Activated T-helper 2 cell treated with anti-CD3 and anti-CD28 coated beads, Interferon-gamma antibody, Interleukin-2, Interleukin-4, amounts not matched to agents 10 μg/mL and 5 μg/mL and 100 μg/mL, durations not matched to agents 14 hours and 24 hours and 36 hours (primary cell): ENCODE data around the gene ERFE. TPM values are rescaled to one million over a fixed set of nuclear protein-coding genes. Genes with fewer than 3 reads are reported as not detected.

Source experiments
- DNase-seq: peaks from one replicate; pipeline ENCODE4 v3.0.0; 2021; ENCODE audit warnings: low spot score
- H3K27ac Mint-ChIP-seq: one replicate; pipeline ENCODE4 v1.8.0; 2021; ENCODE audit warnings: mixed read lengths
- H3K27me3 Mint-ChIP-seq: one replicate; pipeline ENCODE4 v1.8.0; 2021; ENCODE audit warnings: low read depth, mixed read lengths
- H3K36me3 Mint-ChIP-seq: one replicate; pipeline ENCODE4 v1.8.0; 2021; ENCODE audit warnings: low read depth, mixed read lengths
- H3K4me1 Mint-ChIP-seq: one replicate; pipeline ENCODE4 v1.8.0; 2021; ENCODE audit warnings: low read depth, mixed read lengths
- H3K4me3 Mint-ChIP-seq: one replicate; pipeline ENCODE4 v1.8.0; 2021; ENCODE audit warnings: low read depth, mild to moderate bottlenecking, moderate library complexity, mixed read lengths
- H3K9me3 Mint-ChIP-seq: one replicate; pipeline ENCODE4 v1.8.0; 2021; ENCODE audit warnings: mixed read lengths
- intact Hi-C: fragments of 100-400 bp; cut with micrococcal nuclease; formaldehyde crosslinking; loops from one replicate; pipeline ENCODE4 v1.15.1; 2023
- total RNA-seq: library from RNA; stranded (reverse); gene quantifications from 2 replicates; pipeline ENCODE4 v1.2.3, GENCODE V29; 2022

The ERFE gene
- total RNA-seq, 1 donor from 2014 or later: 0.46 TPM

DNA sequence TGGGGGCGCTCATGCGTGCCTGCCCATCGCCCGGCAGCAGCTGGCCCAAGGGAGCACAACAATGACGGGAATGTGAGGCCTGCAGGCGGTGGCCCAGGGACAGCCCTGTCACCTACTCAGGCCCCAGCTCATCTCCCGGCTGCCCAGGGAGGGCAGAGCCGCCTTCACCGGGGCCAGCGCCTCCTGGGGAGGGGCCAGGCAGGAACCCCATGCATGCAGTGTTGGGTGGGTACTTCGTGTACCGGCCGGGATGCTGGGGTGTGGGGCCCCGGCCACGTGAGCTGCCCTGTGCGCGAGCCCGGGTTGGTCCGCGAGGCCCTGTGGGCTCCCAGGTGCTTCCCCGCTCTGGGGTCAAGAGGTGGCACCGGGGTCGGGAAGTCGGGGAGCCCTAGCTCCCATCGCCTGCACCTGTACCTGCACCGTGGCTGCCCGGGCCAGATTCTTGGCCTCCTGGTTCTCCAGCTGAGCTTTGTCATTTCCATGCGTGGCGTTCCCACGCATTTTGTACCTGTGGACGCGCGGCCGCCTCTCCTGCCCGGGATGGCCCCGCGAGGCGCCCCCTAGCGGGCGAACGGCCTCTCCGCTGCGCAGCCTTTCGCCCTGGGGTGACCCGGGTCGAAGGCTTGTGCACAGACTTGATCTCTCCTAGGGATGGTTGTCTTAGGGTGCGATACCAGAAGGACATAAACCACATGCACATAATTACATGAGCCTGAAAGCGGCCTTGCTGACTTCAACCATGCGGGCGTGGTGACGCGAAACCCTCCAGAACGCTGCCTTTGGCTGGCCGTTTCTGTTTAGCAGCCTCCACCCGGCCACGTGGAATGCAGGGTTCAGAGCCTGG is 19.4 kb upstream of the ERFE start:
- Mint-ChIP-seq H3K4me1 (no peaks in the 10 kb centered on the region), H3K36me3 (no peaks in the 10 kb centered on the region), H3K4me3 (no peak overlapping the region), H3K9me3 (no peaks in the 10 kb centered on the region), H3K27me3 (no peaks in the 10 kb centered on the region), H3K27ac (no peak overlapping the region)
- DNase-seq: no peak
- intact Hi-C loops: no loop called here

DNA sequence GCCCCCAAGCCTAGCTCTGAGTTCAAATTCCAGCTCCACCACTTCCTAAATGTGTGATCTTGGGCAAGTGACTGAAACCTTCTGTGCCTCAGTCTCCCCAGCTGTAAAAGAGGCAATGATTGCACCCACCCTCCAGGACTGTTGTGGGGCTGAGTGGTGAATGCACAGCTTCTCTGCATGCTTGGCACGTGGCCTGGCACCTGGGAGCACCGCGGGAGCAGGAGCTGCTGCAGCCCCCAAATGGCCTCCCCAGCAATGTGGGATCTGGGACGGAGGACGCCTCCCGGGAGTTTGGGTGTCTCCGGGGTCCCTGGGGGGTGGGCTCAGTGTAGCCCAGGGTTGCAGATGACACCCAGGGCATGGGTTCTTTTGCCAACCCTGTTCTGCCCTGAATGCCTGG is 18.7 kb upstream of the ERFE start:
- no peaks in the 10 kb centered on the region for H3K36me3 Mint-ChIP-seq
- DNase-seq: no peak
- no peaks in the 10 kb centered on the region for H3K27me3 Mint-ChIP-seq
- intact Hi-C loops: no loop called here
- no peaks in the 10 kb centered on the region for H3K4me1 Mint-ChIP-seq
- no peak overlapping the region for H3K27ac Mint-ChIP-seq
- H3K9me3 Mint-ChIP-seq: no peaks in the 10 kb centered on the region
- no peak overlapping the region for H3K4me3 Mint-ChIP-seq

DNA sequence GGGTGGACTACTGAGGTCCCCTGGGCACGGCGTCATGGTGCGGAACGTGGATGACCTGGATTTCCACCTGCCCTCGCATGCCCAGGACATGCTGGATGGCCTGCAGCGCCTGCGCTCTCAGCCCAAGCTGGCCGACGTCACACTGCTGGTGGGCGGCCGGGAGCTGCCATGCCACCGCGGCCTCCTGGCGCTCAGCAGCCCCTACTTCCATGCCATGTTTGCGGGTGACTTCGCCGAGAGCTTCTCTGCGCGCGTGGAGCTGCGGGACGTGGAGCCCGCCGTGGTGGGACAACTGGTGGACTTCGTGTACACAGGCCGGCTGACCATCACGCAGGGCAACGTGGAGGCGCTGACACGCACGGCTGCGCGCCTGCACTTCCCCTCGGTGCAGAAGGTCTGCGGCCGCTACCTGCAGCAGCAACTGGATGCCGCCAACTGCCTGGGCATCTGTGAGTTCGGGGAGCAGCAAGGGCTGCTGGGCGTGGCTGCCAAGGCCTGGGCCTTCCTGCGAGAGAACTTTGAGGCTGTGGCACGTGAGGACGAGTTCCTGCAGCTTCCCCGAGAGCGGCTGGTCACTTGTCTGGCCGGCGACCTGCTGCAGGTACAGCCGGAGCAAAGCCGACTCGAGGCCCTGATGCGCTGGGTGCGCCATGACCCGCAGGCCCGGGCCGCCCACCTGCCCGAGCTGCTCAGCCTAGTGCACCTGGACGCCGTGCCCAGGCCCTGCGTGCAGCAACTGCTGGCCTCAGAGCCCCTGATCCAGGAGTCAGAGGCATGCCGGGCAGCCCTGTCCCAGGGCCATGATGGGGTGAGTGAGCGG is 17.8 kb upstream of the ERFE start:
- Mint-ChIP-seq H3K27ac (no peak overlapping the region), H3K4me3 (no peak overlapping the region), H3K4me1 (no peaks in the 10 kb centered on the region), H3K36me3 (no peaks in the 10 kb centered on the region), H3K27me3 (no peaks in the 10 kb centered on the region), H3K9me3 (no peaks in the 10 kb centered on the region)
- DNase-seq: no peak
- intact Hi-C loops: no loop called here

DNA sequence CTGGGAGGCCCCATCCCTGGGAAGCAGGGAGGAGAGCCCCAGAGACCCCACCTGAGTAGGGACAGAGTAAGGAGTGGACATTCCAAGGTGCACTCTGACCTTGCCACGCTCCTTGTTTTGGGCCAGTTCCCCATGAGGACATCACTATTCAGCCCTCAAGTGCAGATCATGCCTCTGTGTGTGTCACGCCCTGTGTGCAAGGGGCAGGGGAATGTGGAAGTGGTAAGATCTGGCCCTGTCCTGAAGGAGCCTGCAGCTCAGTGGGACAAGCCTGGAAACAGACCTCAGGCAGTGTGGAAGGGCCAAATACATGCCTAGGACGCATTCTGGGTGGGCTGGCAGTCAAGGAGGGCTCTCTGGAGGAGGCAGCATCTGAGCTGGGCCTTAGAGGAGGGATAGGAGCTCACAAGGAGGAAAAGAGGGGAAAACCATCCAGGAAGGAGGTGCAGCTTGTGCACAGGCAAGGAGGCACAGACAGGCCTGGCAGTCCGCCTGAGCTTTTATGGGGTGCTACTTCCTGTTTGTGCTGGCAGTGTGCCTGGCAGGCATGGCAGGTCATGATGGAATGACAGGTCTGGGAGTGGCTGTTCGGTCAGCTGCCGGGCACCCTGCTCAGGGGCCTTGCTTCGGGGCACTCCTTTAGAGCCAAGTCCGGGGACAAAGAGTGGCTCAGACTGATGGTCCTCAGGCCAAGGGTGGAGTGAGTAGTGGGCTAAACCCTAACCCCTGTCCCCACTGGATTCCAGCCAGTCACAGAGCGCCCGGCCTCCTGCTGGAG is 17.0 kb upstream of the ERFE start:
- no peak overlapping the region for H3K4me3 Mint-ChIP-seq
- intact Hi-C loops: no loop called here
- no peak for DNase-seq
- no peak overlapping the region for H3K27ac Mint-ChIP-seq
- H3K27me3 Mint-ChIP-seq: no peaks in the 10 kb centered on the region
- H3K36me3 Mint-ChIP-seq: no peaks in the 10 kb centered on the region
- no peaks in the 10 kb centered on the region for H3K4me1 Mint-ChIP-seq
- H3K9me3 Mint-ChIP-seq: no peaks in the 10 kb centered on the region

DNA sequence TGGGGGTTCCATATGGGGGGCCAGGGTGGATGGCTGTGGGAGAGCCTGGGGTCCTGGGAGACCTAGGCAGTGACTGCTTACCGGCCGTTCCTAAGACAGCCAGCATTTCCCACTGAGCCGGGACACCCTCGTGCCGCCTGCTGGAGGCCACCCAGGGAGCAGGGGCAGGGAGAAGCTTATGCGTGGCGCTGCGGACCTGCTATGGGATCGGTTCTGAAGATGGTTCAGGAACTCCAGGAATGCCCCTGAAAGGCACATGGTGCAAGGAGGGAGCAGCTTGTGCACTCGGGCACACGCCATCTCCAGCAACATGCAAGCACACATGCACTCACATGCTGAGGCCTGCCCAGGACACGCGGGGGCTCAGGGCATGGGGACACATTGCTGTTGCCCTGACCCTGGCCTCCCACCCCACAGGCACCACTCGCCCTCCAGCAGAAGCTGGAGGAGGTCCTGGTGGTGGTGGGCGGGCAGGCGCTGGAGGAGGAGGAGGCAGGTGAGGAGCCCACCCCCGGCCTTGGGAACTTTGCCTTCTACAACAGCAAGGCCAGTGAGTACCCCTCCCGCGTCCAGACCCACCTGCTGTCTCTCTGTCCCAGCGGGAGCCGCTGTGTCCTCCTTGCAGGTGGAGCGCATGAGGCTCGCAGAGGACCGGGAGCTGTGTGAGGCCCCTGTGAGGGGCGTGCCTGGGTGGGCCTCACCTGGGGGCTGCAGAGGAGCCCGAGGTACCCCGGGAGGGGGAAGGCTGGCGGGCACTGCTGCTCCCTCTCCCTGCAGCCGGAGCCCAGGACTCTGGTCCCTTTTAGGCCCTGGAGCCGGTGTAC is 16.2 kb upstream of the ERFE start:
- no peaks in the 10 kb centered on the region for H3K4me1 Mint-ChIP-seq

DNA sequence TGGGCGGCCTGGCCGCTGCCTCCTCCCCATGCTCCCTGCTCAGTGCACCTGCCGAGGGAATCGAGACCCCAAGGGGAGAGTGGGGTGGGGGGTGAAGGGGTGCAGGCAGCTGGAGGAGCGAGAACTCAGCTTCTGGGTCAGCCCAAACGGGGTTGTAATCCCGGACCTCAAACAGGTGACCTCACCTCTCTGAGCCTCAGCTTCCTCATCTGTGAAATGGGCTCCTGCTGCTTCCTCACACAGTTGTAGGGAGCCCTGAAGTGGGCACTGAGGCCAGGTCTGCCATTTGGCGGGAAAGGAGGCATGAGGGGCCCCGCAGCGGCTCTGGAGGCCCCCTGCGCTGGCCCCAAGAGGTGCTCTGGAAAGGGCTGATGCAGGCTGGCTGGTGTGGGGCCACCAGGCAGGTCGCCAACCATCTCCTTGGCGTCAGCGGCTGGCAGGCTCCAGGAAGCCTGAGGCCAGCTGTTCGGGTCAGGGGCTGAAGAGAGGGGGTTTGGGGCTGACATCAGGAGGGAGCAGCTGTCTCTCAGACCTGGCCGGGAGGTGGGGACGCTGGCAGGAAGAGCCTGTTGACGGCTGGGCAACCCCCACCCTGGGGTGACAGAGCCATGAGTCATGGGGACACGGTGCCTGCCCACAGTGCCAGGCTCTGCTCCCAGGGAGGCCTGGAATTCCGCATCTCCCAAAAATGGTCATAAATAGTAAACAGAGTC is 15.4 kb upstream of the ERFE start:
- no peak for DNase-seq
- intact Hi-C loops: no loop called here
- no peaks in the 10 kb centered on the region for H3K36me3 Mint-ChIP-seq
- no peaks in the 10 kb centered on the region for H3K9me3 Mint-ChIP-seq
- H3K27ac Mint-ChIP-seq: no peak overlapping the region
- H3K4me1 Mint-ChIP-seq: no peaks in the 10 kb centered on the region
- no peaks in the 10 kb centered on the region for H3K27me3 Mint-ChIP-seq
- H3K4me3 Mint-ChIP-seq: no peak overlapping the region

More for the DNA sequence above, 16.2 kb upstream of the ERFE start:
- Mint-ChIP-seq H3K9me3 (no peaks in the 10 kb centered on the region), H3K27me3 (no peaks in the 10 kb centered on the region), H3K4me3 (no peak overlapping the region), H3K27ac (no peak overlapping the region), H3K36me3 (no peaks in the 10 kb centered on the region)
- no peak for DNase-seq
- intact Hi-C loops: no loop called here

DNA sequence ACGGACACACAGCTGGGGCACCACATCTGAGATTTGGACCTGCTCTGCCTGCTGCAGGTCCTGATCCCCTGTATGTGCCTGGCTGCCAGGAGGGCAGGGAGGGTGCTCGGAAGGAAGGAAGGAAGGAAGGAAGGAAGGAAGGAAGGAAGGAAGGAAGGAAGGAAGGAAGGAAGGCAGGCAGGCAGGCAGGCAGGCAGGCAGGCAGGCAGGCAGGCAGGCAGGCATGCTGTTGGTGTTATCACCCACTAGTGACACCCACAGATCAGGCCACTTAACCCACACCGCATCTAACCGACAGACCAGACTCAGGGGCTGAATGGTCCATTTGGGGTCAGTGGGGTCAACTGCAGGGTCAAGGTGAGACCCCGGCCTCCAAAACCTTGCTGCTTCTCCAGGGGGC is 14.5 kb upstream of the ERFE start:
- no peak for DNase-seq
- no peaks in the 10 kb centered on the region for H3K4me1 Mint-ChIP-seq
- H3K27me3 Mint-ChIP-seq: no peaks in the 10 kb centered on the region
- intact Hi-C loops: no loop called here
- no peak overlapping the region for H3K27ac Mint-ChIP-seq
- no peaks in the 10 kb centered on the region for H3K9me3 Mint-ChIP-seq
- no peak overlapping the region for H3K4me3 Mint-ChIP-seq
- H3K36me3 Mint-ChIP-seq: no peaks in the 10 kb centered on the region

DNA sequence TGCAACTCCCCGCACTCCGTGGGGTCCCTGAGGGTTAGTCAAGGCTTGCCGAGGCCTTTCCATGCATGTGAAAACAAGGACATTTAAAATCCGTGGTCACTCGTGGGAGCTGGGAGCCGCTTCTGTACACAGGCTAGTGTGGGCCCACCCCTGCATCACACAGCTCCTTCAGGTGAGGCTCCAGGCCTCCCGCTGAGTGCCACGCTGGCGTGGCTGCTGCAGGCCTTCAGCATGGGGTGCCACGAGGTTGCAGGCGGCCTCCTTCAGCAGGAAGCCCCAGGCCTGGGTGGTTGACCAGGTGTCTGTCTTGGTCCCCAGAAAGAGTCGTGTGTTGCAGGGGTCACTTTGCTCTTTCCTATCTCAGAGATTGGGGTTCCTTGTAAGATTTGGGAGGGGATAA is 13.7 kb upstream of the ERFE start:
- Mint-ChIP-seq H3K27ac (no peak overlapping the region), H3K4me1 (no peaks in the 10 kb centered on the region), H3K27me3 (no peaks in the 10 kb centered on the region), H3K36me3 (no peaks in the 10 kb centered on the region), H3K4me3 (no peak overlapping the region), H3K9me3 (no peaks in the 10 kb centered on the region)
- intact Hi-C loops: no loop called here
- no peak for DNase-seq

DNA sequence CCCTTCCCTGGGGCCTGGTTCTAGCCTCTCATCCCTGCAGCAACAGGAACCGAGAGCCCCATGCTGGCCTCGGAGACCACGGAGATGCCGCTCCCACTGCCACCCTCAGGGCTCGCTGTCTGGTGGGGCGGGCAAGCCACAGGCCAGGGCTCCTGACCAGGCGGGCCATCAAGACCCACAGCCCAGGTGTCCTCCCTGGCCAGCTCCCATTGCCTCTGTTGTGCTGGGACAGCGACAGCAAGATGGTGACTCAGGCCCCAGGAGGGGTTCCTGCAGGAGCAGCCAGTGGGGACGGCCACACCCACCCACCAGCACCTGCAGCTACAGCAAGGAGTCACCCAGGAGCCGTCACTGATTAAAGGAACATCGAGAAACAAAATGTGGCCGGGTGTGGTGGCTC is 12.9 kb upstream of the ERFE start:
- Mint-ChIP-seq H3K27ac (no peak overlapping the region), H3K27me3 (no peaks in the 10 kb centered on the region), H3K36me3 (no peaks in the 10 kb centered on the region), H3K4me3 (no peak overlapping the region), H3K4me1 (no peaks in the 10 kb centered on the region), H3K9me3 (no peaks in the 10 kb centered on the region)
- intact Hi-C loops: no loop called here
- DNase-seq: no peak

DNA sequence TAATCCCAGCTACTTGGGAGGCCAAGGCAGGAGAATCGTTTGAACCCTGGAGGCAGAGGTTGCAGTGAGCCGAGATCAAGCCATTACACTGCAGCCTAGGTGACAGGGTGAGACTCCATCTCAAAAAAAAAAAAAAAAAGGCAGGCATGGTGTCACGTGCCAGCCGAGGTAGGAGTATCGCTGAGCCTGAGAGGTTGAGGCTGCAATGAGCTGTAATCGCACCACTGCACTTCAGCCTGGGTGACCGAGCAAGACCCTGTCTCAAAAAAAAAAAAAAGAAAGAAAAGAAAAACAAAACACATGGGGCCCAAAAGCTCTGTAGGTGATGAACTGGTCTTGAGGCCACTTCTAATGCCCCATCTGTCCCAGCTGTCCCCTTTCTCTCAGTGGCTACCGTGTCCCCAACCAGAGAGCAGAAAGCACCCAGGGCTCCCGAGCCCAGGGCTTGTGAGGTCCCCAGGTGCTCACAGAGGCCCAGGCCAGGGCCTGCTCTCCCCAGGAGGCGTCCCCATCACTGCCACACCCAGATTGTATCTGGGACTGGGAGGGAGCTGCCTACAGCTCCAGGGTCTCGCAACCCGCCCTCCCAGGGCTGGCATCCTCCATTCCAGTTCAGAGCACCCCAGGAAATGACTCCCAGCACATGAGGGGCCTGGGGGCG is 11.8 kb upstream of the ERFE start:
- H3K4me1 Mint-ChIP-seq: no peaks in the 10 kb centered on the region
- H3K36me3 Mint-ChIP-seq: no peaks in the 10 kb centered on the region
- no peak overlapping the region for H3K27ac Mint-ChIP-seq
- H3K4me3 Mint-ChIP-seq: no peak overlapping the region
- intact Hi-C loops: no loop called here
- H3K9me3 Mint-ChIP-seq: no peaks in the 10 kb centered on the region
- no peaks in the 10 kb centered on the region for H3K27me3 Mint-ChIP-seq
- DNase-seq: no peak

DNA sequence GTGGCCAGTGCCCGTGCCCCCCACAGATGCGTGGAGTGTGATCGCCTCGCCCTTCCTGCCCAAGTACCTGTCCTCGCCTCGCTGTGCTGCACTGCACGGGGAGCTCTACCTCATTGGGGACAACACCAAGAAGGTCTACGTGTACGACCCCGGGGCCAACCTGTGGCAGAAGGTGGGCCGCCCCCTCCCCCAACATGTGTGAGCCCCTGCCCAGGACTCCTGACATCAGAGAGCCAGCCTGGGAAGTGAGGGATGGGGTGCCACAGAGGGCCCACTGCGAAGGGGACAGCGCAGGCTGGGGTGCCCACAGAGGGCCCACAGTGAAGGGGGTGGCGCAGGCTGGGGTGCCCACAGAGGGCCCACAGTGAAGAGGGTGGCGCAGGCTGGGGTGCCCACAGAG is 9.8 kb upstream of the ERFE start:
- no peaks in the 10 kb centered on the region for H3K36me3 Mint-ChIP-seq
- DNase-seq: no peak
- intact Hi-C loops: no loop called here
- no peaks in the 10 kb centered on the region for H3K9me3 Mint-ChIP-seq
- H3K4me1 Mint-ChIP-seq: no peaks in the 10 kb centered on the region
- H3K4me3 Mint-ChIP-seq: no peak overlapping the region
- no peak overlapping the region for H3K27ac Mint-ChIP-seq
- no peaks in the 10 kb centered on the region for H3K27me3 Mint-ChIP-seq
